K562 (cell line): ENCODE results near the gene GALNT5. TPM values are rescaled to one million over a fixed set of nuclear protein-coding genes. Genes with fewer than 3 reads are reported as not detected.

Experiments used
- BRD9 ChIP-seq: fragments of 450-650 bp; IDR thresholded peaks from 2 replicates; pipeline ENCODE4 v1.6.1; 2018; ENCODE audit warnings: low read depth; ENCODE audit not compliant: partially characterized antibody
- BRF1 ChIP-seq: IDR thresholded peaks from 3 replicates; pipeline ENCODE4 v1.6.1; 2011; ENCODE audit warnings: borderline replicate concordance, mild to moderate bottlenecking; ENCODE audit not compliant: insufficient read length; ENCODE audit errors: extremely low read depth
- CREM ChIP-seq: IDR thresholded peaks from 2 replicates; pipeline ENCODE4 v1.6.1; 2014; ENCODE audit warnings: antibody characterized with exemption, low read depth
- DEAF1 ChIP-seq: fragments of 450-650 bp; formaldehyde crosslinking; IDR thresholded peaks from 2 replicates; pipeline ENCODE4 v1.4.0; 2020; ENCODE audit warnings: mild to moderate bottlenecking, moderate library complexity
- DPF2 ChIP-seq: fragments of 450-650 bp; IDR thresholded peaks from 2 replicates; pipeline ENCODE4 v1.6.1; 2016
- ETV1 ChIP-seq: fragments of 450-650 bp; conservative IDR thresholded peaks from 2 replicates; pipeline ENCODE4 v1.6.1; 2016; ENCODE audit warnings: missing genetic modification characterization, control low read depth, low read depth, missing compliant biosample characterization
- FOXK2 ChIP-seq, 2 experiments: fragments of 450-650 bp; IDR thresholded peaks in 1 of 2; conservative IDR thresholded peaks in 1 of 2; 2 replicates each; pipeline ENCODE4 v1.6.1; 2016; ENCODE audit warnings: low read depth in 2 of 2, mild to moderate bottlenecking in 1 of 2
- GTF2F1 ChIP-seq: IDR thresholded peaks from 2 replicates; pipeline ENCODE4 v1.6.1; 2011; ENCODE audit warnings: low read depth, low read length, improper control_type of control experiment
- HCFC1 ChIP-seq: IDR thresholded peaks from 2 replicates; pipeline ENCODE4 v1.6.1; 2012; ENCODE audit warnings: low read depth, low read length, improper control_type of control experiment
- HDAC6 ChIP-seq: IDR thresholded peaks from 2 replicates; pipeline ENCODE4 v1.6.1; 2012; ENCODE audit warnings: low read depth, mild to moderate bottlenecking, control low read depth, inconsistent platforms, low read length, moderate library complexity
- JUND ChIP-seq, 2 experiments: IDR thresholded peaks; 2 replicates in 1 of 2; 3 replicates in 1 of 2; pipeline ENCODE4 v1.6.1; 2011; ENCODE audit warnings: borderline replicate concordance in 2 of 2, low read depth in 2 of 2, low read length in 2 of 2, improper control_type of control experiment in 1 of 2, missing biosample characterization in 1 of 2, missing genetic modification characterization in 1 of 2, missing genetic modification reagents in 1 of 2
- MCM3 ChIP-seq: fragments of 450-650 bp; IDR thresholded peaks from 2 replicates; pipeline ENCODE4 v1.6.1; 2016
- MTA1 ChIP-seq: fragments of 450-650 bp; IDR thresholded peaks from 2 replicates; pipeline ENCODE4 v1.6.1; 2017; ENCODE audit warnings: borderline replicate concordance
- NCOA1 ChIP-seq: fragments of 450-650 bp; IDR thresholded peaks from 2 replicates; pipeline ENCODE4 v1.6.1; 2016; ENCODE audit warnings: low read depth
- NFRKB ChIP-seq: fragments of 450-650 bp; IDR thresholded peaks from 2 replicates; pipeline ENCODE4 v1.6.1; 2016; ENCODE audit warnings: low read depth
- NFXL1 ChIP-seq: fragments of 450-650 bp; formaldehyde crosslinking; IDR thresholded peaks from 2 replicates; pipeline ENCODE4 v1.4.0; 2021; ENCODE audit warnings: mild to moderate bottlenecking
- NRF1 ChIP-seq, 2 experiments: fragments of 450-650 bp; IDR thresholded peaks in 1 of 2; conservative IDR thresholded peaks in 1 of 2; 2 replicates each; pipeline ENCODE4 v1.6.1; 2014; ENCODE audit warnings: mild to moderate bottlenecking in 2 of 2
- POLR2AphosphoS2 ChIP-seq: IDR thresholded peaks from 2 replicates; pipeline ENCODE4 v1.6.1; 2012; ENCODE audit warnings: low read length, improper control_type of control experiment
- PREB ChIP-seq: sonication (generic); formaldehyde crosslinking; IDR thresholded peaks from 2 replicates; pipeline ENCODE4 v1.8.1; 2023; ENCODE audit warnings: mild to moderate bottlenecking, missing genetic modification reagents
- RBM25 ChIP-seq: fragments of 200-400 bp; formaldehyde crosslinking; IDR thresholded peaks from 2 replicates; pipeline ENCODE4 v1.6.1; 2018; ENCODE audit warnings: low read length, low read depth, moderate library complexity; ENCODE audit not compliant: severe bottlenecking
- RBM34 ChIP-seq: fragments of 200-400 bp; formaldehyde crosslinking; IDR thresholded peaks from 2 replicates; pipeline ENCODE4 v1.6.1; 2018; ENCODE audit warnings: low read length, borderline replicate concordance; ENCODE audit not compliant: insufficient read depth
- SETDB1 ChIP-seq: IDR thresholded peaks from one replicate; pipeline ENCODE4 v1.6.1; 2012; ENCODE audit warnings: low read length, control low read depth, inconsistent platforms
- TSC22D4 ChIP-seq: fragments of 450-650 bp; IDR thresholded peaks from 2 replicates; pipeline ENCODE4 v1.6.1; 2016; ENCODE audit warnings: missing genetic modification characterization, missing biosample characterization, control low read depth
- ZBED1 ChIP-seq: IDR thresholded peaks from 2 replicates; pipeline ENCODE4 v1.6.1; 2014
- ZKSCAN1 ChIP-seq: fragments of 150-350 bp; IDR thresholded peaks from 2 replicates; pipeline ENCODE4 v1.6.1; 2016; ENCODE audit warnings: low read depth, low read length
- ZNF282 ChIP-seq: sonication (generic); formaldehyde crosslinking; IDR thresholded peaks from 2 replicates; pipeline ENCODE4 v1.8.1; 2023; ENCODE audit warnings: missing genetic modification reagents
- ZNF354B ChIP-seq: fragments of 250-450 bp; sonication (Bioruptor Pico); IDR thresholded peaks from 2 replicates; pipeline ENCODE4 v1.4.0; 2020
- ZNF408 ChIP-seq: fragments of 250-450 bp; sonication (Bioruptor Pico); IDR thresholded peaks from 2 replicates; pipeline ENCODE4 v1.4.0; 2020; ENCODE audit warnings: low read depth, mild to moderate bottlenecking, moderate library complexity
- polyA plus RNA-seq, 8 experiments: library from polyadenylated mRNA; depleted of rRNA in 4 of 8; stranded (reverse) in 5 of 8; unstranded in 3 of 8; fragments of >200 nt; fragmentation: Nextera tagmentation in 2 of 8; fragmentation: Illumina TruSeq in 1 of 8; extraction: Ambion mirVana in 2 of 8; extraction: Trizol in 1 of 8; gene quantifications; 2 replicates each; pipeline versions ENCODE4 v1.2.1 to v1.2.3, GENCODE V29; 2011 to 2014; ENCODE audit warnings: inconsistent platforms in 1 of 8, missing spikeins in 1 of 8
- total RNA-seq, 7 experiments: library from RNA; depleted of rRNA in 6 of 7; stranded (reverse); fragments of >200 nt in 6 of 7; fragmentation: Illumina TruSeq in 2 of 7; extraction: Trizol in 2 of 7; gene quantifications; 2 replicates each; pipeline versions ENCODE4 v1.2.1 to v1.2.3, GENCODE V29; 2011 to 2021; ENCODE audit warnings: low replicate concordance in 1 of 7

Gene GALNT5
- total and polyA plus RNA-seq, 9 of the 15 experiments (the other 6 are each of a cell fraction or from before 2014, with no cell fraction given), result 21.6 to 73.0 (median 54.7) TPM

DNA sequence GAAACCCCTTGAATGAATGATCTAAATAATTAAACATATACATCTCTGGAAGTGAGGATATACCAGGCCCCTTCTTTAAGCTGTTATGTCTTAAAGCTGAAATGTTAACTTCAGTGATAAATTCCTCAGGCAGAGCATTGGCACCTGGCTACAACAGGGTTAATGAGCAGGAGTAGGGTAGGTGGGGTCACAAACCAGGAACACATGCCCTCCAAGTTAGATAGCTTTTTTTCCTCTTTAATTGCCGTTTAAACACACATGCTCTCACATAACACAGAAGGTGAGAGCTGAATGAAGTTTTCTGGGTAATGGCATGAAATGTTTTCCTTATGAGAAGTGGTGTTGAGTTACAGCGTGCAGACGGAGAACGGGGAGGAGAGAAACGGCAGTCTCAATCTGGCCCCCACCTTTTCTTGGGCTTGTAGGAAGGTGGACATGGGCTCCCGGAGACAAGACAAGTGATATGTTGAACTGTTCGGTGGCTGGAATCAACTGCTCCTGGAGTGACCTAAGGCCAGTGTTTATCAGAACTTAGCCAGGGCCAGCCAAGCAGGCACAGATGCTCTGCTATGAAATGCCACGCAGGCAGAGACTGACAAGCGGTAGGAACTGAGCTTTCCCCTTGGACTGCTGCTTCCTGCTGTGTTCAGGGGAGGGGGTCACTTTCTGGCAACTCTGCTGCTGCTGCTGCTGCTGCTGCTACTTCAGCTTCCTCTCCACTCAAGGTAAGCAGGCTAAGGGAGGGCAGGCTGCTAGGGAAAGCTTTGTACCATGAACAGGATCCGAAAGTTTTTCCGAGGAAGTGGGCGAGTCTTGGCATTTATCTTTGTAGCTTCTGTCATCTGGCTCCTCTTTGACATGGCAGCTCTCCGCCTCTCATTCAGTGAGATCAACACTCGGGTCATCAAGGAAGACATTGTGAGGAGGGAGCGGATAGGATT is at the start of gene GALNT5 (continued):
- no peak for TF ChIP-seq PREB (CRISPR knock-in tag)
- no peak for TF ChIP-seq ZNF354B
- TF ChIP-seq BRF1, result no peak
- peak; percentile 63; the same call in 1 of the 2 replicates for TF ChIP-seq DPF2
- peak; percentile 16 to 27; a peak in 1 of 4 replicates for TF ChIP-seq NRF1 (conservative IDR thresholded peaks at IDR 0.05 in 1 of 2, IDR thresholded peaks at IDR 0.05 in 1 of 2)
- no peak for TF ChIP-seq HCFC1
- TF ChIP-seq ZKSCAN1, result 0 out of 2 replicates have a peak, but pooled peaks have one; percentile 31
- TF ChIP-seq ZNF282 (CRISPR knock-in tag), result no peak
- TF ChIP-seq ETV1 (tag), result peak; percentile 40; the same call in 1 of the 2 replicates
- TF ChIP-seq NFXL1 (CRISPR knock-in tag), result no peak
- TF ChIP-seq HDAC6, result no peak
- TF ChIP-seq FOXK2 (conservative IDR thresholded peaks at IDR 0.05 in 1 of 2, IDR thresholded peaks at IDR 0.05 in 1 of 2; ENCODE audit: low read depth in 2 of 2), result peak; percentile 55 to 58; a peak in 2 of 4 replicates
- TF ChIP-seq MTA1, result no peak; the same call in 1 of the 2 replicates
- TF ChIP-seq SETDB1, result no peak
- peak; percentile 53; the same call in 1 of the 2 replicates for TF ChIP-seq GTF2F1
- TF ChIP-seq ZNF408, result no peak
- no peak for TF ChIP-seq RBM34
- no peak for TF ChIP-seq CREM
- peak; percentile 96 for TF ChIP-seq BRD9
- no peak for TF ChIP-seq JUND (IDR thresholded peaks at IDR 0.05; ENCODE audit: borderline replicate concordance, low read depth, low read length)
- TF ChIP-seq JUND (tag; IDR thresholded peaks at IDR 0.05; ENCODE audit: borderline replicate concordance, low read depth, low read length), result no peak; the same call in 2 of the 3 replicates
- TF ChIP-seq POLR2AphosphoS2, result no peak; the same call in 1 of the 2 replicates
- TF ChIP-seq MCM3, result no peak
- no peak for TF ChIP-seq DEAF1
- no peak for TF ChIP-seq NCOA1
- no peak; the same call in 1 of the 2 replicates for TF ChIP-seq ZBED1
- TF ChIP-seq NFRKB, result peak; percentile 3; the same call in 1 of the 2 replicates
- TF ChIP-seq RBM25, result no peak
- no peak for TF ChIP-seq TSC22D4 (tag)
